Common myeloid progenitor, CD34-positive (primary cell): ENCODE data around the gene TECTA.
"Not testable (repeated sequence)": the region's sequence is repeated elsewhere in the genome, so short reads cannot be mapped to it uniquely, and the experiment has no call there.

Experiments
- CTCF ChIA-PET: fragments of 350-600 bp; sonication (Branson Sonifier 250); formaldehyde crosslinking; loops from one replicate; lab custom pipeline; 2021; ENCODE audit warnings: antibody characterized with exemption; lab: Charles Lee
- POLR2A ChIA-PET: fragments of 350-600 bp; sonication (Branson Sonifier 250); formaldehyde crosslinking; loops from one replicate; lab custom pipeline; 2021; ENCODE audit warnings: antibody characterized with exemption; lab: Charles Lee
- DNase-seq, 3 donors: peaks; one replicate each; pipeline versions ENCODE4 v3.0.0 to v3.0.0-alpha.2; 2013
- H3K27ac ChIP-seq, 2 experiments: 1 replicate in 1 of 2; 2 replicates in 1 of 2; pipeline ENCODE4 v1.7.0; 2013; ENCODE audit warnings: inconsistent platforms in 2 of 2, low read length in 2 of 2, mild to moderate bottlenecking in 2 of 2, low read depth in 1 of 2, moderate library complexity in 1 of 2; ENCODE audit not compliant: severe bottlenecking in 2 of 2, insufficient read depth in 1 of 2, poor library complexity in 1 of 2
- H3K27me3 ChIP-seq, 5 experiments: replicated peaks in 2 of 5; 1 replicate in 3 of 5; 2 replicates in 2 of 5; pipeline versions ENCODE4 v1.6.1 to v1.7.0; 2013; ENCODE audit warnings: low read length in 4 of 5, mild to moderate bottlenecking in 2 of 5, moderate library complexity in 2 of 5, inconsistent platforms in 1 of 5; ENCODE audit not compliant: insufficient read depth in 5 of 5, control insufficient read depth in 4 of 5
- H3K36me3 ChIP-seq, 4 experiments: 1 replicate in 2 of 4; 2 replicates in 2 of 4; pipeline versions ENCODE4 v1.6.1 to v1.7.0; 2013; ENCODE audit warnings: low read length in 3 of 4, control low read depth in 1 of 4, mild to moderate bottlenecking in 1 of 4; ENCODE audit not compliant: control insufficient read depth in 4 of 4, insufficient read depth in 4 of 4
- H3K4me1 ChIP-seq, 4 experiments: 1 replicate in 3 of 4; 2 replicates in 1 of 4; pipeline versions ENCODE4 v1.6.1 to v1.7.1; 2013; ENCODE audit warnings: low read length in 3 of 4, mild to moderate bottlenecking in 3 of 4, control low read depth in 1 of 4, inconsistent platforms in 1 of 4, moderate library complexity in 1 of 4; ENCODE audit not compliant: control insufficient read depth in 4 of 4, insufficient read depth in 4 of 4; ENCODE audit errors: control extremely low read depth in 1 of 4
- H3K4me3 ChIP-seq, 7 experiments: 1 replicate in 4 of 7; 2 replicates in 3 of 7; pipeline versions ENCODE4 v1.5.1 to v1.7.0; 2013; ENCODE audit warnings: mild to moderate bottlenecking in 7 of 7, low read length in 6 of 7, moderate library complexity in 6 of 7, inconsistent platforms in 2 of 7, low read depth in 2 of 7, control low read depth in 1 of 7; ENCODE audit not compliant: insufficient read depth in 4 of 7, control insufficient read depth in 1 of 7; ENCODE audit errors: extremely low read depth in 1 of 7
- H3K9me3 ChIP-seq, 5 experiments: 1 replicate in 4 of 5; 2 replicates in 1 of 5; pipeline versions ENCODE4 v1.6.1 to v1.7.1; 2013; ENCODE audit warnings: low read length in 4 of 5, mild to moderate bottlenecking in 2 of 5, inconsistent platforms in 1 of 5, low read depth in 1 of 5, moderate library complexity in 1 of 5; ENCODE audit not compliant: control insufficient read depth in 4 of 5, insufficient read depth in 2 of 5; ENCODE audit errors: control extremely low read depth in 1 of 5
- WGBS: methylation state at CpG from one replicate; pipeline ENCODE4 v1.1.5; 2013; ENCODE audit not compliant: insufficient coverage; 5-methylcytosine and 5-hydroxymethylcytosine counted together

The TECTA gene

GRCh38 chr11:121159741-121160140, 58.7 kb downstream of the TECTA start:
- peaks cover 0 to 2% (median 0%) of the 10 kb centered on the region in 5 experiments for H3K9me3 ChIP-seq
- 100% methylated on average over 1 of the region's 3 CpGs for WGBS
- no peak overlapping the region for H3K27ac ChIP-seq
- CTCF ChIA-PET = no interaction called here
- POLR2A ChIA-PET = no interaction called here
- no peak for DNase-seq
- H3K4me3 ChIP-seq = no peak overlapping the region
- no peaks in the 10 kb centered on the region for H3K36me3 ChIP-seq
- peaks cover 0 to 8% (median 0%) of the 10 kb centered on the region in 5 experiments for H3K27me3 ChIP-seq
- no peaks in the 10 kb centered on the region for H3K4me1 ChIP-seq

DNA sequence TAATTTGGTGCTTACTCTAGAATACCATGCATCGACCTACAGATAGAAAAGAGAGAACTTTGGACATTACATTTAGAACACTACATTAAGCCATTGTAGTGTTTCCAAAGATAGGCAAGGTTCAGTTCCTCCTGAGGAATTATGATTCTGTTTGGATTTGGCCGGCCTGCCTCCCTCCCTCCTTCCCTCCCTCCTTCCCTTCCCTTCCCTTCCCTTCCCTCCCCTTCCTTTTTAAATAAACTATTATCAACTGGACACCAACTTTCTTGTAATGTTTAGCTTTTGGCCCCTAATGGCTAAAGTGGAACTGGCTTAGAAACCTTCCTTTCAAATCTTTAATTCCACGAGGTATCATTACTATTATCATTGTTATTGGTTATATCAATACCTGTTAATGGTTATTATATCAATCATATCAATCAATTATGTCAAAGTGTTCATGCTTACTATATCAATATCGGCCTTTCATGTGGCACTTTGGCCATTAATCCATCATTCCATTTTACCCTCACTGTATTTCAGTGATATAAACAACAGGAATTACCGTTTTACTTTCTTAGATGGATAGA, 60.4 kb downstream of the TECTA start:
- Histone ChIP-seq H3K4me3 (no peak overlapping the region), H3K9me3 (peaks cover 0 to 2% (median 0%) of the 10 kb centered on the region in 5 experiments), H3K27me3 (peaks cover 0 to 8% (median 0%) of the 10 kb centered on the region in 5 experiments), H3K36me3 (no peaks in the 10 kb centered on the region), H3K4me1 (no peaks in the 10 kb centered on the region), H3K27ac (no peak overlapping the region)
- ChIA-PET CTCF (no interaction called here), POLR2A (no interaction called here)
- no CpG with 5 or more reads among the region's 5 CpGs for WGBS
- DNase-seq = no peak

DNA sequence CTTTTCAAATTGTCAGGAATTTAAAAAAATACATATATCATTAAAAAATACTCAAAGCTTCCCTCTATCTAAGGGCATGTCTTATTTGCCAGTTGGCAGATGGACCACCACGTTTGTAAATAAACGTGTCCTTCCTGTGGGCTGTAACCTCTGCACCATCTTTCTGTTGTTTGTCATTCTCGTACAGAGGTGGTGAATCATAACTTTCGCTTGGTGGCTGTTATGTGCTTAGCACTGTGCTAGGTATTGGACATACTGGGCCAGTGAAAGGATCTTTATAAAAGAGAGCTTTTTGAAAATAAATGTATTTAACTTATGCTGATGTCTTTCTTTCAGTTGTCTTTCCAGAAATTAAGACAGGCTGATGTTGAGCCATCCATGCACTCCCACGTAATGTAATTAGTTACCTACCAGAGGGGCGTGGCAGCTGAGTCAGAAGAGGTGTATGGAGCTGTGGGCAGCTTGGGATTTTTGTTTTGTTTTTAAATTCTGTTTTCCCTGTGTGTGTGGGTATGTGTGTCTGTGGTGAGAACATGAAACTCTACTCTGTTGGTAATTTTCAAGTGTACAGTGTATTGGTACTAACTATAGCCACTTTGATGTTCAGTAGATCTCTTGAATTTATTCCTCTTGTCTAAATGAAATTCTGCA, 62.7 kb downstream of the TECTA start:
- DNase-seq = no peak
- H3K27ac ChIP-seq = no peak overlapping the region
- H3K4me1 ChIP-seq = no peaks in the 10 kb centered on the region
- peaks cover 0 to 4% (median 0%) of the 10 kb centered on the region in 5 experiments for H3K27me3 ChIP-seq
- POLR2A ChIA-PET = no interaction called here
- CTCF ChIA-PET = no interaction called here
- no peak overlapping the region for H3K4me3 ChIP-seq
- WGBS = 65% methylated on average over 4 of the region's 6 CpGs
- no peaks in the 10 kb centered on the region for H3K9me3 ChIP-seq
- no peaks in the 10 kb centered on the region for H3K36me3 ChIP-seq

DNA sequence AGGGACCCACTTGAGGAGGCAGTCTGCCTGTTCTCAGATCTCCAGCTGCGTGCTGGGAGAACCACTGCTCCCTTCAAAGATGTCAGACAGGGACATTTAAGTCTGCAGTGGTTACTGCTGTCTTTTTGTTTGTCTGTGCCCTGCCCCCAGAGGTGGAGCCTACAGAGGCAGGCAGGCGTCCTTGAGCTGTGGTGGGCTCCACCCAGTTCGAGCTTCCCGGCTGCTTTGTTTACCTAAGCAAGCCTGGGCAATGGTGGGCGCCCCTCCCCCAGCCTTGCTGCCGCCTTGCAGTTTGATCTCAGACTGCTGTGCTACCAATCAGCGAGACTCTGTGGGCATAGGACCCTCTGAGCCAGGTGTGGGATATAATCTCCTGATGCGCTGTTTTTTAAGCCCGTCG, 76.6 kb downstream of the TECTA start:
- H3K36me3 ChIP-seq, H3K4me3 ChIP-seq, H3K27me3 ChIP-seq, H3K27ac ChIP-seq, POLR2A ChIA-PET, DNase-seq, H3K4me1 ChIP-seq: not testable (repeated sequence)
- CTCF ChIA-PET = interaction anchor here (1.4 kb wide), 1 partner anchor 17 kb away, joined by 3 read pairs; no protein-coding TSS in a partner anchor
- peaks cover 0 to 19% (median 6%) of the 10 kb centered on the region in 5 experiments for H3K9me3 ChIP-seq
- 100% methylated on average over 3 of the region's 10 CpGs for WGBS

GRCh38 chr11:121179306-121179705, 78.3 kb downstream of the TECTA start:
- H3K36me3 ChIP-seq = no peaks in the 10 kb centered on the region
- ChIA-PET POLR2A (no interaction called here), CTCF (no interaction called here)
- no peak for DNase-seq
- WGBS = 100% methylated on average over 1 of the region's 1 CpG
- H3K27me3 ChIP-seq = no peaks in the 10 kb centered on the region
- no peak overlapping the region for H3K27ac ChIP-seq
- no peak overlapping the region for H3K4me3 ChIP-seq
- H3K4me1 ChIP-seq = no peaks in the 10 kb centered on the region
- H3K9me3 ChIP-seq = peaks cover 0 to 19% (median 6%) of the 10 kb centered on the region in 5 experiments

DNA sequence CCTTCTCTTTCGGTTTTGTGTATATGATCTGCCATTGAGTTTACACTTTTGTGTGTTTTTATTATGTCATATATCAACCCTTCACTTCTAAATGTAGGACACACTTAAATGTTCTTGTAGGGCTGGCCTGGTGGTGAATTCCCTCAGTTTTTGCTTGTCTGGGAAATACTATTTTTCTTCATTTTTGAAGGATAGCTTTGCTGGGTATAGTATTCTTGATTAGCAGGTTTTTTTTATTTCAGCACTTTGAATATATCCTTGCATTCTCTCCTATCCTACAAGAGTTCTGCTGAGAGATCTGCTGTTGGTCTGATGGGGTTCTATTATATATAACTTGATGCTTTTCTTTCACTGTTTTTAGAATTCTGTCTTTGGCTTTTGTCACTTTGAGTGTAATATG, 79.1 kb downstream of the TECTA start:
- no CpG with 5 or more reads among the region's 1 CpG for WGBS
- H3K27me3 ChIP-seq = no peaks in the 10 kb centered on the region
- H3K4me1 ChIP-seq = no peaks in the 10 kb centered on the region
- POLR2A ChIA-PET = no interaction called here
- no peak overlapping the region for H3K27ac ChIP-seq
- CTCF ChIA-PET = no interaction called here
- H3K4me3 ChIP-seq = no peak overlapping the region
- H3K9me3 ChIP-seq = peaks cover 0 to 19% (median 6%) of the 10 kb centered on the region in 5 experiments
- no peak for DNase-seq
- no peaks in the 10 kb centered on the region for H3K36me3 ChIP-seq

DNA sequence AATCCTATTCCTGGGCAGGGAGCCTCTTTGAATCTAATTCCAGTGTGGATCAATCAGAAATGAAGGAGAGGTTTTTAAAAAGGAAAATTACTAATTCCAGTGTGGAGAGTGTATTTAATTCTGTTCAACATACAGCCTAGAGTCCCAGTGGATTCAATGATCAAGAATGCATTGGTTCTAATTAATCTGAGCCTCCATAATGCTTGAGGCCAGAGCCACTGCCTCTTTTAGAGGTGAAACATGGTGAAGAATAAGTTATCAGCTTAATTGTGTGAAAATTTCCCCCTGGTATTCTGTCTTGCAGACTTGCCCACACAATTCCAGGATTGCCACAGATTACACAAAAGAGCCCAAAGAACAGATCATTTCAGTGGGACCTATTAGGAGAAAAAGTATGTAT, 87.7 kb downstream of the TECTA start:
- H3K27me3 ChIP-seq = peaks cover 0 to 6% (median 4%) of the 10 kb centered on the region in 5 experiments
- ChIA-PET CTCF (no interaction called here), POLR2A (no interaction called here)
- H3K9me3 ChIP-seq = no peaks in the 10 kb centered on the region
- no peak overlapping the region for H3K4me3 ChIP-seq
- H3K4me1 ChIP-seq = no peaks in the 10 kb centered on the region
- no peak overlapping the region for H3K27ac ChIP-seq
- no peak for DNase-seq
- H3K36me3 ChIP-seq = no peaks in the 10 kb centered on the region
